ENCODE measurements around the gene MPND.

MPND gene

GRCh38 chr19:4409123-4409933 is 66.0 kb downstream of the MPND start:
- DNase-seq: no peak

Measured in activated naive CD4-positive, alpha-beta T cell treated with Interleukin-2 at 50 U/mL for 16 hours (primary cell).